Activated CD4-positive, alpha-beta T cell treated with anti-CD3 and anti-CD28 coated beads, Interleukin-2, amount 10 ng/mL, durations not matched to agents 24 days and 14 days (primary cell): ENCODE data around the gene PALLD. TPM values are rescaled to one million over a fixed set of nuclear protein-coding genes. Genes with fewer than 3 reads are reported as not detected.

ENCODE experiments used
- DNase-seq: peaks from one replicate; pipeline ENCODE4 v3.0.0; 2022
- H3K27ac Mint-ChIP-seq: one replicate; pipeline ENCODE4 v1.8.0; 2022; ENCODE audit warnings: mild to moderate bottlenecking, mixed read lengths
- H3K27me3 Mint-ChIP-seq: one replicate; pipeline ENCODE4 v1.8.0; 2022; ENCODE audit warnings: mixed read lengths
- H3K36me3 Mint-ChIP-seq: one replicate; pipeline ENCODE4 v1.8.0; 2022; ENCODE audit warnings: low read depth, mild to moderate bottlenecking, mixed read lengths
- H3K4me1 Mint-ChIP-seq: one replicate; pipeline ENCODE4 v1.8.0; 2021; ENCODE audit warnings: mixed read lengths
- H3K4me3 Mint-ChIP-seq: one replicate; pipeline ENCODE4 v1.8.0; 2022; ENCODE audit warnings: mild to moderate bottlenecking, moderate library complexity, mixed read lengths
- H3K9me3 Mint-ChIP-seq: one replicate; pipeline ENCODE4 v1.8.0; 2021; ENCODE audit warnings: mixed read lengths
- intact Hi-C: fragments of 100-400 bp; cut with micrococcal nuclease; formaldehyde crosslinking; loops from one replicate; pipeline ENCODE4 v1.15.1; 2023
- total RNA-seq: library from RNA; stranded (reverse); gene quantifications from 2 replicates; pipeline ENCODE4 v1.2.3, GENCODE V29; 2022

Gene PALLD
- total RNA-seq, 1 donor from 2014 or later = 34.3 TPM

DNA sequence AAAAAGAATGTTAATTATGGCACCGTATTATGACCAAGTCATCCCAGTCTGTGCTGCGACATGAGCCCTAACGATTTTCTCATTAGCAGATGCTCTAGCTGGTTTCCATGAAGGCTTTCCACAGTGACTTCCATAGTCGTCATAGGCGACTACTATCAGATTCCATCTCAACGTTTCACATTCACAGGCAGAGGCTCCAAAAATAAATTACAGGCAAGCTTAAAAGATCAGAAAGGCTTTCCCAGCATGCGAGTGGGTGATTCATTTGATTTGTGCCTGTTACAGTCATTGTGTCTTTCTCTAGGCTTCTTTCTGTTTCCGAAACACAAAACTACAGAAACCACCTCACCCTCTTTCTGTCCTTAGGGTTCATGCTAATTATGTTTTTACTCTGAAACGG lies 43.2 kb downstream of the PALLD start:
- intact Hi-C loops = no loop called here
- H3K36me3 Mint-ChIP-seq = no peaks in the 10 kb centered on the region
- peaks cover 5% of the 10 kb centered on the region for H3K27me3 Mint-ChIP-seq
- H3K27ac Mint-ChIP-seq = no peak overlapping the region
- H3K4me1 Mint-ChIP-seq = peaks cover 2% of the 10 kb centered on the region
- H3K9me3 Mint-ChIP-seq = no peaks in the 10 kb centered on the region
- DNase-seq = no peak
- no peak overlapping the region for H3K4me3 Mint-ChIP-seq

DNA sequence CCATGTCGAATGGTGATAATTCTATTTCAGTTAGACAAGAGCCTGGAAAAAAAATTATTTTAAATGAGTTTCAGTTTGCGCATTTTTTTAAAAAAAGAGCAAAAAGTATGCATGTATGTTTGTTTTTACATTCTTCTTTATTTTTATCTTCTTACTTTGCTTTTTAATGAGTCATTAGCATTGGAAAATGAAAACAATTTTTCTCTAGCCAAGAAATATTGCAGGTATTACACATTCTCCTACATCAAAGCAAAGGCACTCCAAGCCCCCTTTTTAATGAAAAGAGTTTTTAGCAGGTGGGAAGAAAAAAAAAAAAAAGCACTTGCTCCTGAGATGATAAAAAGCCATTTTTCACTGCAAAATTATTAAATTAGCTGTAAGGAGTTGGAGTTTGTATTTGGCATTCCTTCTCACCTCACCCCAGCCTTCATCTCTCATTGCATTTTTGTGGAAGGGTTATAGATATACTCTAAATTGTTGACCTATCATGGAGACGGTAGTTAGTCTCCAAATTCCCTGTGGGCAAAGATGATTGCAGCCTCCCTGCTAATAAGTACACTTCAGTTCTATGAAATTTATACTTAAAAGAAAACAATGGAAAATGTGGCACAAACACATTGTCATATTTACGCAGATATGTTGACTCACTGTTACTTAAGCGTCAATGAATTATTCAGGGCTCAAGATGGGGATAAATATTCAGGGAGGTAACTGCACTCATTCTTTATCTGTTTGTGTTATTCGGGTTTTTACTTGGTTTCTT lies 43.8 kb downstream of the PALLD start:
- Mint-ChIP-seq H3K4me3 (no peak overlapping the region), H3K9me3 (no peaks in the 10 kb centered on the region), H3K27me3 (peaks cover 6% of the 10 kb centered on the region), H3K36me3 (no peaks in the 10 kb centered on the region), H3K4me1 (peaks cover 2% of the 10 kb centered on the region), H3K27ac (no peak overlapping the region)
- intact Hi-C loops = no loop called here
- no peak for DNase-seq

DNA sequence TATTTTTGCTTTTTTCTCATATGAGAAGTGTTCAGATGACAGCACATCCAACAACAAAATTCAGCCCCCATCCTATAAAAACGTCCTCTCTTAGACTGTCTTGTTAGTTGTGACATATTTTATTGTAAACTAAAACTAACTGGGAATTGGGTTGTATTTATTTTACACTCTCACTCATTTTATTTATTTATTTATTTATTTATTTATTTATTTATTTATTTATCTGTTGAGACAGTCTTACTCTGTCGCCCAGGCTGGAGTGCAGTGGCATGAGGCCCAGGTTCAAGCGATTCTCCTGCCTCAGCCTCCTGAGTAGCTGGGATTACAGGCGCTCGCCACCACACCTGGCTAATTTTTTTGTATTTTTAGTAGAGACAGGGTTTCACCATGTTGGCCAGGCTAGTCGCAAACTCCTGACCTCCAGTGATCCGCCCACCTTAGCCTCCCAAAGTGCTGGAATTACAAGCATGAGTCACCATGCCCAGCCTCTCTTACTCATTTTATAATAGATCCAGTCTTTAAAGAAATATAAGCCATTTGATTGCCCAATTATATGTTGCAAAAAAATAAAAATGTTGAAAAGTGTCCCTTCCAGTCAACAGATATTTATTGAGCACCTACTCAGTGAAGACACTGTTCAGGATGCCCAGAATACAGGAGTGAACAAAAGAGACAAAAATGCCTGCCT lies 44.6 kb downstream of the PALLD start:
- intact Hi-C loops = no loop called here
- H3K4me1 Mint-ChIP-seq = peaks cover 2% of the 10 kb centered on the region
- no peak overlapping the region for H3K4me3 Mint-ChIP-seq

DNA sequence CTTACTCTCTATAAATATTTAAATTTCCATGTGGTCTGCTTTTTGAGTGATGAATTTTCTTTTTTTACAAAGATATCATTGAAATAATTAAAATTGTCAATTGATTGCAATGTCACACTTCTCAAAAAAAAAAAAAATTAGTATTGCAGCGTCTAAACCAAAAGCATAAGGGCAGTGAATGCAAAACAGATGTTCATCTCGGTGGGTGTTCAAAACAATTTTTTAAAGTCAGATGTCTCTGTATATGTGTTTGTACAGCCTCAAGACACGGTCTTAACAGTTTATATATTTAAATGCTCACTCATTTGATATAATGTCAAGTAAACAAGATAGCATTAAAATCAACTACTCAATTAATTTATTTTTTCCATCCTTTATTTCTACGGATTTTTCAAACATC lies 52.3 kb downstream of the PALLD start:
- DNase-seq = no peak
- no peaks in the 10 kb centered on the region for H3K4me1 Mint-ChIP-seq
- no peak overlapping the region for H3K27ac Mint-ChIP-seq
- H3K4me3 Mint-ChIP-seq = no peak overlapping the region
- H3K9me3 Mint-ChIP-seq = no peaks in the 10 kb centered on the region
- H3K27me3 Mint-ChIP-seq = peaks cover 17% of the 10 kb centered on the region
- H3K36me3 Mint-ChIP-seq = no peaks in the 10 kb centered on the region
- intact Hi-C loops = no loop called here

More for the DNA sequence above, 44.6 kb downstream of the PALLD start:
- Mint-ChIP-seq H3K27ac (no peak overlapping the region), H3K27me3 (peaks cover 8% of the 10 kb centered on the region), H3K9me3 (no peaks in the 10 kb centered on the region), H3K36me3 (no peaks in the 10 kb centered on the region)
- DNase-seq = no peak

DNA sequence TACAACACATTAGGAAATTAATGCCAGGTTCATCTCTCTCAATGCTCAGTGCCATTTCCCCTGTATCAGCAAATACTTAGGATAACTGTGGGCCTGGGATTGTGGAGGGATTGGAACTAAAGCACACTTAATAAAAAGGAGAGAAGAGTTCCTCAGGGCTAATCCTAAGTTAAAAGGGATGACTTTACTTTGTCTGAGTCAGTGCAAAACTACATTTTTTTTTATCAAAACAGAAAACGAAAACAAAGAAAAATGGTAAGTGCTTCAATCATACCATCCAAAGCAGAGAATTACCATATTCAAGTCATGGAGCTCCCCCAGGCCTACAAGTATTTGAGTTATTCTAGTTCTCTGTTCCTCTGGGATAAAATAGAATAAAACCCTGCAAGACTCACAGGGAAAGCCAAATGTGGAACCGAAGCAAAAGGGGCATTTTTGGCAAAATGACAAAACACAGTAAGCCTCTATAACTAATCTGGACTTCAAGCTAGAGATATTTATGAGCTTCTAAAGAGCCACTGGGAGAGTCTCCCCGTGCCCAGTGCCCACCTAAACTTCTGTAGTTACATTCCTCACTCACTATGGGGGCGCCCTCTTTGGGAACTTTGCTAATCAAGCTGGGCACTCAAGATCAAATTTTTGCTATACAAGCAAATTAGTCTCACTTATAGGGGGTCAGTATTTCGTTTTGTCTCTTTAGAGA lies 53.4 kb downstream of the PALLD start:
- intact Hi-C loops = loop anchor here (5.0 kb wide), 2 partner anchors 38 to 368 kb away; no protein-coding TSS in a partner anchor
- Mint-ChIP-seq H3K27me3 (peaks cover 19% of the 10 kb centered on the region), H3K27ac (no peak overlapping the region), H3K9me3 (no peaks in the 10 kb centered on the region), H3K4me3 (no peak overlapping the region), H3K4me1 (no peaks in the 10 kb centered on the region), H3K36me3 (no peaks in the 10 kb centered on the region)
- DNase-seq = no peak

DNA sequence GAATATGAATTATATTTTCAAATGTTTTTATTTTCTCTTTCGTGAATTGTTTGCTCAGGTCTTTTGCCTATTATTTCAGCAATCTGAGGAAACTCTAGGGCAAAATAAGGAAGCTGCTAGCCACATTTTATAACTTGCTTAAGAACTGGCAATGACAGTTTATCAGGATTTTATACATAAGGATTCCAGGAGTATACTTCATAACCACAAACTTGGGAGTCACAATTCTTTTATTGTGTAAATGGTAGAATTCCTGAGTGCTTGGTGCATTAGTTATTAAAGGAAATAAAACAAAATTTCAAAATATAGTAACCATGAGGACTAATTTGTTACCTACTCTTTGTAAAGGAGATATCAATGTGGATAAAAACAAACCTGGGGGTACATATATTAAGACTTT lies 54.4 kb downstream of the PALLD start:
- intact Hi-C loops = loop anchor here (5.0 kb wide), 2 partner anchors 39 to 369 kb away; no protein-coding TSS in a partner anchor

DNA sequence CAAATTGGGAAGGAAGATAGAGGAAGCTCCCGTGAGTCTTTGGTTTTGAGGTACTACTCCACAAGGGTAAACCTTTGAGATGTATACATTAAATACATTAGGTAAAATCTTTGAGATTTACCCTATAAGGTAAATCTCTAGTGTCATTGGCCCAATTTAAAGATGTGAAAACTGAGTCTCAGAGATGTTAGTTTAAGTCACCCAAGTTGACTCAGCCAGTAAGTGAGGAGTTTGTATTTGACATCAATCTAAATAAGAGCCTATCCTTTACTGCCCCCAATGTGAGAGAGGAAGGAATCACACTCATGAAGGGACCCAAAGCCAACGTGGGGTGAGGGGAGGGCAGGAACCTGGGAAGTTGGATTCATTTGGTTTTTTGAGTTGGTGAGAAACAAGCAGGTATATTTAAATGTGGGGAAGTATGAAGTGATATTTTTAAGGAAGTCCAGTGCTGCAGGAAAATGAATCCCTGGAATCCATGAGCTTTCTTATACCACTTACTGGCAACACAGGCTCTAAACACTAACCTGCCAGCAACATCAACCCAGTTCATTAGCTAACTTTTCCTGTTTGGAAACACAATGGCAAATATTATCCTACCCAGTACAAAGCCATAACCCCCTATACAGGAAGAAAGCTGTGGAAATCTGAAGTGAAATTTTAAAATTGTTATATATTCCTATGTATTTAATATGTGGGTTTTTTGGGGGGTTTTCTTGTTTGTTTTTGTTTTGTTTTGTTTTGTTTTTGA lies 55.3 kb downstream of the PALLD start:
- no peaks in the 10 kb centered on the region for H3K36me3 Mint-ChIP-seq
- H3K27me3 Mint-ChIP-seq = peaks cover 13% of the 10 kb centered on the region
- no peak overlapping the region for H3K27ac Mint-ChIP-seq
- no peaks in the 10 kb centered on the region for H3K4me1 Mint-ChIP-seq
- no peak overlapping the region for H3K4me3 Mint-ChIP-seq
- peak; percentile 63 for DNase-seq
- intact Hi-C loops = loop anchor here (5.0 kb wide), 2 partner anchors 40 to 370 kb away; no protein-coding TSS in a partner anchor
- H3K9me3 Mint-ChIP-seq = no peaks in the 10 kb centered on the region

More for the DNA sequence above, 54.4 kb downstream of the PALLD start:
- H3K27ac Mint-ChIP-seq = no peak overlapping the region
- no peaks in the 10 kb centered on the region for H3K36me3 Mint-ChIP-seq
- no peaks in the 10 kb centered on the region for H3K4me1 Mint-ChIP-seq
- H3K27me3 Mint-ChIP-seq = peaks cover 15% of the 10 kb centered on the region
- H3K4me3 Mint-ChIP-seq = no peak overlapping the region
- DNase-seq = no peak
- H3K9me3 Mint-ChIP-seq = no peaks in the 10 kb centered on the region

DNA sequence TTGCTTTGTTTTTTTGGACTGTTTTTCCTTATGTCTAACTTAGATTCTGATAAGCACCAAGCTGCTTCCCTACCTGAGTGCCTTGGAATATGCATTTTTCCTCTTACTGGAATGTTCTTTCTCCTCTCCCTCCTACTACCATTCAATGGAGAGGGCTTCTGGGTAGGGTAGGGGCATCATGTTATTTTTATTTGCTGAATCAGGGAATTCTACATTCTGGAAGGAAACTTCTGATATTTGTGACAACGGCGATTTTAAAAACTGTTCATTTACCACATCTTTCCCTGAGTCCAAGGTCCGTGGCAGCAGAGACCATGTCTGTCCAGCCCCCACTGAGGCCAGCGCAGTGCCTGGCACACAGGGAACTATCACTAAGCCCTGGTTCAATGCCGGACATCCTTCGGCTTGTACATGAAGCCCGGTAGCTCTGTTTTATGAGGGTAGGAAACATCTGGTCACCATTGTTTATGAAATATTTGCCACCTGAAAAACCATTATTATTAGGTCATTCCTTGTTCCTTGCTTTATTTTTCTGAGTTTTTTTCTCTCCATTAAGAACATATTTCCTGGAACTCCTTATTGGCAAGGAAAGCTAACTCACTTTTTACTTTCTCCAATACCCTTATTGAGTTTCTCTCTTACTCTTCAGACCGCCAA lies 57.0 kb downstream of the PALLD start:
- Mint-ChIP-seq H3K4me1 (no peaks in the 10 kb centered on the region), H3K36me3 (no peaks in the 10 kb centered on the region), H3K27me3 (peaks cover 19% of the 10 kb centered on the region), H3K9me3 (no peaks in the 10 kb centered on the region), H3K4me3 (no peak overlapping the region), H3K27ac (no peak overlapping the region)
- intact Hi-C loops = loop anchor here (5.0 kb wide), 2 partner anchors 42 to 372 kb away; no protein-coding TSS in a partner anchor
- DNase-seq = no peak

DNA sequence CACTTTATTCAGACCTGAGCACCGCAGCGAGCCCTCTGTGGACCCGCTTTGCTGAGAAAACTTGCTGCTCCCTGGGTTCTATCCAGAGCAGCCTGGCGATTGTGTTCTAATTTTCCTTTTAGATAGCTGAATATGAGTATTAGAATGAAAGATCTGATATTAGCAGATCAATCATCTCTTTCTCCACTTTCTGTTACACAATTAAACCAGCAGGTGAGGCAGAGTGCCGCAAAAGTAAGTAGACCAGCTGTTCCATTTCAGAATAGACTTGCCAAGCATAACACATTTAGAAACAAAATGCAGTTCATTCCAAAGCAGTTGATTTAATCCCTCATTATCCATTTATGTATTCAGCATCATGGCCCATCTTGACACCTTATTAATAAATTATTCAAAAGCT lies 58.6 kb downstream of the PALLD start:
- no peak overlapping the region for H3K27ac Mint-ChIP-seq
- H3K36me3 Mint-ChIP-seq = no peaks in the 10 kb centered on the region
- H3K9me3 Mint-ChIP-seq = no peaks in the 10 kb centered on the region
- peaks cover 20% of the 10 kb centered on the region for H3K27me3 Mint-ChIP-seq
- no peak for DNase-seq
- intact Hi-C loops = no loop called here
- no peaks in the 10 kb centered on the region for H3K4me1 Mint-ChIP-seq
- no peak overlapping the region for H3K4me3 Mint-ChIP-seq

DNA sequence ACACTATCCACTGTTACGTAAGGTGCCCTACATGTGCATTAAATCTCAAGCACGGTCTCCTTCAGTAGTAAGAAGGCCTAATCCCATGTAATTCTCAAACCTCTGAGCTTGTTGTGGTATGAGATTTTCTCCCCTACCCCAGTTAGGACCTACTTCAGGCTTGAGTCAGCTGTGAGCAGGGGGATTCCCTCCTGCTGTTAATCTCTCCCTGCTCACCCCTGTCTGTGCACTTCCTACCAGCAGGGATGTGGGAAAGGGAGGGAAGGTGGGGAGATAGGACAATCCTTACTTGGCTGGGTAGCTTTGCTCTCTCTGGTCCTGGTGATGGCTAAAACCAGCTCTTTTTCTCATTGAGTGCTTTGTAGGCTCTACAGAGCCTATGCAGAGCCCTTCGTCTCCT lies 60.8 kb downstream of the PALLD start:
- Mint-ChIP-seq H3K27ac (no peak overlapping the region), H3K27me3 (peaks cover 17% of the 10 kb centered on the region), H3K9me3 (no peaks in the 10 kb centered on the region), H3K36me3 (no peaks in the 10 kb centered on the region), H3K4me1 (no peaks in the 10 kb centered on the region), H3K4me3 (no peak overlapping the region)
- intact Hi-C loops = no loop called here
- DNase-seq = no peak

DNA sequence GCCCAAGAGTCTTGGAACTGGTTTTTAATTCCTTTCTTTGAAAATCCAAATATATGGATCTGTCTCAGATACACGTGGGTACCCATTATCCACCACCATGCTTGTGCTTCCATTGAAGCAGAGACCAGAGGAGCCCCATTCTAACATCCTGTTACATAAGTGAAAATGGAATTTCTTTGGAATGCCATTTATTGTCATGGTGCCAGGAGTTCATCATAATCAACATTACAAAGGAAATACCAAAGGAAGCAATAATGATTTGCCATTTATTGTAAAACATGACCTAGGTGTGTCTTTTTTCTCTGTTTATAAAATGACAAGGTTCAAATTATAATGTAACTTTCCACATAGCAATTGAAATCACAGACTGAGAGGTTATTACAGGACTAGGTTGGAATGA lies 61.7 kb downstream of the PALLD start:
- Mint-ChIP-seq H3K36me3 (no peaks in the 10 kb centered on the region), H3K4me3 (no peak overlapping the region), H3K9me3 (no peaks in the 10 kb centered on the region), H3K4me1 (no peaks in the 10 kb centered on the region), H3K27me3 (peaks cover 20% of the 10 kb centered on the region), H3K27ac (no peak overlapping the region)
- no peak for DNase-seq
- intact Hi-C loops = no loop called here

DNA sequence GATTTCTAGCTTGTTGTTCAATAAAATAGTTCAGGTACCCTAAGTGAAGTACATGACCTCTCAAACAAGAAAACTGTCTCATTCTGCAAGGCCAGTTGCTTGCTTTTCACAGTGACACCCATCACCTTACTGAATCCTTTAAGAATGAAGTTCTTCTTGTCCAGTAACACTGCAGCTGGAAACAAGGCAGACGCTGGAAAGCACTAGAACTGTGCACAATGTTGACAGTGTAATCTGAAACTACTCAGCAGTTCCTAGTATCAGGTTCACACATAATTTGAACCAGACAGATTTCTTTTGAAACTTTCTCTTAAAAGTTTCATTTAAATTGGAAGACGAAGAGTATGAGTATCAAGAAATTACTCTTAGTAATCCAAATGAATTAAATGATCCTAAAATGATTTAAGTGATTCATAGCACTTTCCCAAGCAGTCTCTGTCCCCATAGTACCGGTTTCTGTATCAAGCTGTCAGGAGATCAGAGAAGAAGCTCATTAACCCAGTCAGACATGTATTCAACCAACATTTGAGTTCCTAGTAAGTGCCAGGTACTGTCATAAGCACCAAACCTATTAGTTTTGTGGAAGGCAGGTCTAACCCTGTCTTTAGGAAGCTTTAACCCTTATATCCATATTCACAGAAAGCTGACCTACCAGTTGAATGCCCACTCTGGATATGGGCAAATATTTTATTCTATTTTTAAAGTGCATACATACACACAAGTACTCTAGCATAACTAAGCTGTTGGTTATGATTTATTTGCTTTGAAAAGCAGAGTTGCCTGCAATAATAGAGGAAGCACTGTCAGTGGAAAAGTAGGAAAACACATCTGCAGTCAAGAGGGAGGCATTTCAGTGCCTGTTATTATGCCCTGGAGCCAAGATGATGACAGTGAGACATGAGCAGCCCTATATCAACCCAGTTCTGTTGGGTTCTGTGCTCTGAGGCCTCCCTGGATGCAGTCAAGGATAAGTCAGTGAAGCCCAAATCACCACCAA lies 63.6 kb downstream of the PALLD start:
- Mint-ChIP-seq H3K9me3 (no peaks in the 10 kb centered on the region), H3K27me3 (peaks cover 19% of the 10 kb centered on the region), H3K4me1 (no peaks in the 10 kb centered on the region), H3K27ac (no peak overlapping the region), H3K36me3 (no peaks in the 10 kb centered on the region), H3K4me3 (no peak overlapping the region)
- intact Hi-C loops = no loop called here
- DNase-seq = no peak
